Endothelial cell of umbilical vein (primary cell): ENCODE results near the gene UNKL. TPM values are rescaled to one million over a fixed set of nuclear protein-coding genes. Genes with fewer than 3 reads are reported as not detected.

Source experiments
- BruUV-seq: library from RNA; stranded (reverse); fragments of 400-500 nt; replicated peaks from 2 replicates; lab custom pipeline; 2021; lab: Mats Ljungman, UMichigan
- CTCF ChIA-PET: fragments of 300-600, 350-600 bp; sonication (Branson Sonifier 250); formaldehyde crosslinking; loops from one replicate; lab custom pipeline; 2021; ENCODE audit warnings: antibody characterized with exemption, inconsistent platforms; lab: Charles Lee
- POLR2A ChIA-PET: fragments of 300-600, 350-600 bp; sonication (Branson Sonifier 250); formaldehyde crosslinking; loops from one replicate; lab custom pipeline; 2021; ENCODE audit warnings: antibody characterized with exemption, inconsistent platforms; lab: Charles Lee
- DNase-seq: peaks from one replicate; pipeline ENCODE4 v3.0.0-alpha.2; 2011; ENCODE audit warnings: low read depth, low spot score
- FAIRE-seq: peaks from 2 replicates; lab custom pipeline; 2011; peaks lifted over from hg19 to GRCh38; lab: Jason Lieb, UNC
- H2AFZ ChIP-seq: 2 replicates; pipeline ENCODE4 v1.6.0; 2012; ENCODE audit warnings: low read depth, low read length, control low read depth, inconsistent platforms
- H3K27ac ChIP-seq: 2 replicates; pipeline ENCODE4 v1.5.1; 2011; ENCODE audit warnings: low read depth, mild to moderate bottlenecking, control low read depth, low read length, moderate library complexity; ENCODE audit not compliant: insufficient read depth
- H3K27me3 ChIP-seq, 2 experiments: 2 replicates each; pipeline versions ENCODE4 v1.6.0 to v1.6.1; 2011; ENCODE audit warnings: low read length in 2 of 2, mixed read lengths in 1 of 2; ENCODE audit not compliant: control insufficient read depth in 2 of 2, insufficient read depth in 2 of 2
- H3K36me3 ChIP-seq, 2 experiments: 2 replicates in 1 of 2; 3 replicates in 1 of 2; pipeline ENCODE4 v1.5.1; 2011; ENCODE audit warnings: low read length in 2 of 2, mild to moderate bottlenecking in 1 of 2, moderate library complexity in 1 of 2; ENCODE audit not compliant: control insufficient read depth in 2 of 2, insufficient read depth in 2 of 2; ENCODE audit errors: extremely low read depth in 1 of 2
- H3K4me1 ChIP-seq: 3 replicates; pipeline ENCODE4 v1.5.1; 2011; ENCODE audit warnings: mild to moderate bottlenecking, low read length; ENCODE audit not compliant: control insufficient read depth, insufficient read depth; ENCODE audit errors: extremely low read depth
- H3K4me2 ChIP-seq: 2 replicates; pipeline ENCODE4 v1.6.1; 2011; ENCODE audit warnings: low read length, control low read depth, mixed read lengths; ENCODE audit not compliant: insufficient read depth
- H3K4me3 ChIP-seq, 3 experiments: fragments of 200-600 bp in 1 of 3; sonication (generic), shearing (Covaris generic) in 1 of 3; replicated peaks in 1 of 3; 2 replicates each; pipeline ENCODE4 v1.5.1; 2011 to 2016; ENCODE audit warnings: control low read depth in 3 of 3, low read length in 3 of 3, mild to moderate bottlenecking in 2 of 3, inconsistent platforms in 1 of 3, low read depth in 1 of 3, moderate library complexity in 1 of 3; ENCODE audit not compliant: insufficient read depth in 1 of 3
- H3K79me2 ChIP-seq: 2 replicates; pipeline ENCODE4 v1.6.0; 2012; ENCODE audit warnings: low read length, inconsistent platforms; ENCODE audit not compliant: control insufficient read depth, insufficient read depth
- H3K9ac ChIP-seq: replicated peaks from 2 replicates; pipeline ENCODE3; 2011; ENCODE audit warnings: low read length, control low read depth; ENCODE audit not compliant: insufficient read depth; ENCODE audit errors: extremely low read depth
- H3K9me1 ChIP-seq: replicated peaks from 3 replicates; pipeline ENCODE4 v1.6.0; 2011; ENCODE audit warnings: mild to moderate bottlenecking, low read length; ENCODE audit not compliant: control insufficient read depth, insufficient read depth; ENCODE audit errors: extremely low read depth
- H3K9me3 ChIP-seq: replicated peaks from 2 replicates; pipeline ENCODE4 v1.5.1; 2012; ENCODE audit warnings: low read length, inconsistent platforms; ENCODE audit not compliant: control insufficient read depth, insufficient read depth
- H4K20me1 ChIP-seq: replicated peaks from 2 replicates; pipeline ENCODE3; 2011; ENCODE audit warnings: mild to moderate bottlenecking, low read length; ENCODE audit not compliant: control insufficient read depth, insufficient read depth; ENCODE audit errors: extremely low read depth
- EZH2 ChIP-seq: IDR thresholded peaks from 2 replicates; pipeline ENCODE4 v1.6.1; 2012; ENCODE audit warnings: borderline replicate concordance, low read depth, mild to moderate bottlenecking, moderate library complexity, low read length, inconsistent platforms; ENCODE audit not compliant: severe bottlenecking
- FOS ChIP-seq: IDR thresholded peaks from 2 replicates; pipeline ENCODE4 v1.6.1; 2011; ENCODE audit warnings: mild to moderate bottlenecking, low read length, moderate library complexity, borderline replicate concordance; ENCODE audit not compliant: insufficient read depth
- GATA2 ChIP-seq: IDR thresholded peaks from 2 replicates; pipeline ENCODE4 v1.7.0; 2011; ENCODE audit warnings: low read depth, mild to moderate bottlenecking, moderate library complexity, mixed read lengths, low read length; ENCODE audit not compliant: insufficient read length, insufficient read depth
- JUN ChIP-seq: IDR thresholded peaks from 2 replicates; pipeline ENCODE4 v1.6.1; 2011; ENCODE audit warnings: borderline replicate concordance, low read depth; ENCODE audit not compliant: insufficient read length, insufficient read depth
- MAX ChIP-seq: IDR thresholded peaks from 2 replicates; pipeline ENCODE4 v1.6.1; 2011; ENCODE audit not compliant: insufficient read depth, insufficient read length
- MYC ChIP-seq: IDR thresholded peaks from one replicate; pipeline ENCODE4 v1.6.1; 2011; ENCODE audit warnings: mild to moderate bottlenecking, low read depth, low read length
- POLR2A ChIP-seq: IDR thresholded peaks from 2 replicates; pipeline ENCODE4 v1.6.1; 2012; ENCODE audit warnings: low read depth, mild to moderate bottlenecking, control low read depth, low read length
- POLR2AphosphoS5 ChIP-seq: IDR thresholded peaks from 2 replicates; pipeline ENCODE4 v1.6.1; 2012; ENCODE audit warnings: low read depth, mild to moderate bottlenecking, control low read depth, low read length, moderate library complexity; ENCODE audit not compliant: insufficient read depth
- dilution Hi-C: fragments of 300-500 bp; cut with MboI; formaldehyde crosslinking; loops from one replicate; pipeline ENCODE4 v1.15.0; 2019; ENCODE audit warnings: low sequenced_read_pairs; ENCODE audit not compliant: extremely low pct_ligation_motif_present
- intact Hi-C: fragments of 100-400 bp; cut with micrococcal nuclease; formaldehyde crosslinking; loops from one replicate; pipeline ENCODE4 v1.10.0; 2022
- polyA plus RNA-seq, 4 experiments: library from polyadenylated mRNA; depleted of rRNA in 3 of 4; stranded (reverse) in 3 of 4; unstranded in 1 of 4; fragments of >200 nt; gene quantifications; 2 replicates each; pipeline versions ENCODE4 v1.2.1 to v1.2.3, GENCODE V29; 2011 to 2012; ENCODE audit warnings: missing spikeins in 1 of 4
- total RNA-seq: library from RNA; stranded (reverse); gene quantifications from 2 replicates; pipeline ENCODE4 v1.2.3, GENCODE V29; 2021
- TF ChIP-seq, protein P1 (sequence below), 2 donors: IDR thresholded peaks; 1 replicate in 1 of 2; 2 replicates in 1 of 2; pipeline ENCODE4 v1.5.1; 2011; ENCODE audit warnings: low read length in 2 of 2, mild to moderate bottlenecking in 2 of 2, moderate library complexity in 2 of 2, control low read depth in 1 of 2, inconsistent platforms in 1 of 2, low read depth in 1 of 2; ENCODE audit not compliant: insufficient read depth in 1 of 2; ENCODE audit errors: extremely low read depth in 1 of 2

UNKL gene
- total and polyA plus RNA-seq, 2 donors (not counting 3 experiments of a cell fraction or from before 2014, with no cell fraction given), result 17.1 to 32.8 TPM

DNA sequence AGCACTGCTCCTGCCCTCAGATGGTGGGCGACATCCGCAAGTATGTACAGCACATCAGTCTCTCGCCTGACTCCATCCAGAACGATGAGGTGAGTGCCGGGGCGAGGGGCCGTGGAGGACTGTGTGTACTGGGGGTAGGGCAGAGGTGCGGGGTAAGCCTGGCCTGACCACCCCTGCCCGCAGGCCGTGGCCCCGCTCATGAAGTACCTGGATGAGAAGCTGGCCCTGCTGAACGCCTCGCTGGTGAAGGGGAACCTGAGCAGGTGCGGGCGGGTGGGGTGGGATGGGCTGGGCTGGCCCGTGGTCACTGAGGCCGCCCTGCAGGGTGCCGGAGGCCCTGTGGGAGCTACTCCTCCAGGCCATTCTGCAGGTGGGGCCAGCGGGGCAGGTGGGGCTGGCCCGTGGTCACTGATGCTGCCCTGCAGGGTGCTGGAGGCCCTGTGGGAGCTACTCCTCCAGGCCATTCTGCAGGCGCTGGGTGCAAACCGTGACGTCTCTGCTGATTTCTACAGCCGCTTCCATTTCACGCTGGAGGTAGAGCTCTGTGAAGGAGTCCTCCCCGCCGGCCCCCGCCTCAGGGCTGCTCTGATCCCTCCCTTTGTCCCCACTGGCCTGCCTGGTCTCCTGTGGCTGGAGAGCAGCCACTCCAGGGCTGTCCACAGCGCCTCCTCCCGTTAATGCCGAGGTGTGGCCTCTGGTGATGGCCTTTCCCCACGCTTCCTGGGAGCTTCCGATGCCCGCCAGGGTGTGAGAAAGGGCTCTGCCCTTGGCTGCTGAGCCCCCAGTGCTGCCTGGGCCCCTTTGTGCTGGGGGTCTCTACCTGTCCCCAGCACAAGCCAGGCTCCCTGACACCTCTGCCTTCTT is 67.8 kb downstream of the UNKL start:
- H2AFZ ChIP-seq, result no peak overlapping the region
- BruUV-seq, result no TSS peak
- H3K79me2 ChIP-seq, result peaks cover 14% of the 10 kb centered on the region
- no peak overlapping the region for H3K9ac ChIP-seq
- no peak overlapping the region for H3K4me2 ChIP-seq
- intact Hi-C loops (no loop called here), dilution Hi-C loops (no loop called here)
- ChIA-PET CTCF (interaction anchor here (1.1 kb wide), 1 partner anchor 11 kb away, joined by 3 read pairs; no protein-coding TSS in a partner anchor), POLR2A (no interaction called here)
- DNase-seq (no peak), FAIRE-seq (no peak)
- peak; percentile 15 for TF ChIP-seq POLR2A
- TF ChIP-seq, protein P1, sequence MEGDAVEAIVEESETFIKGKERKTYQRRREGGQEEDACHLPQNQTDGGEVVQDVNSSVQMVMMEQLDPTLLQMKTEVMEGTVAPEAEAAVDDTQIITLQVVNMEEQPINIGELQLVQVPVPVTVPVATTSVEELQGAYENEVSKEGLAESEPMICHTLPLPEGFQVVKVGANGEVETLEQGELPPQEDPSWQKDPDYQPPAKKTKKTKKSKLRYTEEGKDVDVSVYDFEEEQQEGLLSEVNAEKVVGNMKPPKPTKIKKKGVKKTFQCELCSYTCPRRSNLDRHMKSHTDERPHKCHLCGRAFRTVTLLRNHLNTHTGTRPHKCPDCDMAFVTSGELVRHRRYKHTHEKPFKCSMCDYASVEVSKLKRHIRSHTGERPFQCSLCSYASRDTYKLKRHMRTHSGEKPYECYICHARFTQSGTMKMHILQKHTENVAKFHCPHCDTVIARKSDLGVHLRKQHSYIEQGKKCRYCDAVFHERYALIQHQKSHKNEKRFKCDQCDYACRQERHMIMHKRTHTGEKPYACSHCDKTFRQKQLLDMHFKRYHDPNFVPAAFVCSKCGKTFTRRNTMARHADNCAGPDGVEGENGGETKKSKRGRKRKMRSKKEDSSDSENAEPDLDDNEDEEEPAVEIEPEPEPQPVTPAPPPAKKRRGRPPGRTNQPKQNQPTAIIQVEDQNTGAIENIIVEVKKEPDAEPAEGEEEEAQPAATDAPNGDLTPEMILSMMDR (IDR thresholded peaks at IDR 0.05; ENCODE audit: extremely low read depth in 1 of 2, insufficient read depth in 1 of 2, low read depth in 1 of 2, low read length in 2 of 2), result no peak
- no peak overlapping the region for H3K27ac ChIP-seq
- no peaks in the 10 kb centered on the region for H3K9me1 ChIP-seq
- H3K27me3 ChIP-seq, result no peaks in the 10 kb centered on the region
- no peaks in the 10 kb centered on the region for H4K20me1 ChIP-seq
- no peaks in the 10 kb centered on the region for H3K9me3 ChIP-seq
- H3K36me3 ChIP-seq, result peaks cover 0 to 11% of the 10 kb centered on the region in 2 experiments
- no peak overlapping the region for H3K4me3 ChIP-seq
- peaks cover 8% of the 10 kb centered on the region for H3K4me1 ChIP-seq

DNA sequence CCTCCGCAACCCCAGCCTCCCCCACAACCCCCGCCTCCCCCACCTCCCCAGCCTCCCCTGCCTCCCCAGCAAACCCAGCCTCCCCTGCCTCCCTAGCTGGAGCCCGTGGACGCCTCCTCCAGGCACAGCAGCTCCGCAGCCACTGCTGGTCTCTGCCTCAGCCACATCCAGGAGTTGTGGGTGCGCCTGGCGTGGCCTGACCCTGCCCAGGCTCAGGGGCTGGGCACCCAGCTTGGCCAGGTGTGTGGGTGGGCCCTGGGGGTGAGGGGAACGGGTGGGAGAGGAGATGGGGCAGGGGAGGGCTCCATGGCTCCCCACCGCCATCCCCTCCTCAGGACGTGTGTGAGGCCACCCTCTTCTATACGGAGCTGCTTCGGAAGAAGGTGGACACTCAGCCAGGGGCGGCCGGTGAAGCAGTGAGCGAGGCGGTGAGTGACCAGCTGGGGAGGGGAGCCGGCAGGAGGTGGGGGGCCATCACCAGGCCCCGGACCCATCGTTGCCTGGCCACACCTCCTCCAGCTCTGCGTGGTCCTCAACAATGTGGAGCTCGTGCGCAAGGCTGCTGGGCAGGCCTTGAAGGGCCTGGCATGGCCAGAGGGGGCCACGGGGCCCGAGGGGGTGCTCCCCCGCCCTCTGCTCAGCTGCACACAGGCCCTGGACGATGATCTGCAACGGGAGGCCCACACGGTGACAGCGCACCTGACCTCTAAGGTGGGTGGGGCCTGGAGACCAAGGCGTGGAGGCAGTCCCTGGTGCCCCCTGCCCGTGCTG is 68.7 kb downstream of the UNKL start:
- FAIRE-seq, result no peak
- peaks cover 7% of the 10 kb centered on the region for H3K79me2 ChIP-seq
- H3K9me3 ChIP-seq, result no peaks in the 10 kb centered on the region
- H4K20me1 ChIP-seq, result no peaks in the 10 kb centered on the region
- H3K4me3 ChIP-seq, result no peak overlapping the region
- H3K9ac ChIP-seq, result no peak overlapping the region
- peaks cover 0 to 11% of the 10 kb centered on the region in 2 experiments for H3K36me3 ChIP-seq
- H2AFZ ChIP-seq, result no peak overlapping the region
- no peak overlapping the region for H3K4me2 ChIP-seq
- H3K27ac ChIP-seq, result no peak overlapping the region
- dilution Hi-C loops (no loop called here), intact Hi-C loops (no loop called here)
- no TSS peak for BruUV-seq
- CTCF ChIA-PET, result interaction anchor here (1.1 to 1.3 kb wide), 2 partner anchors 10 to 19 kb away, joined by 3 to 4 read pairs; no protein-coding TSS in a partner anchor
- DNase-seq, result no peak
- no peaks in the 10 kb centered on the region for H3K27me3 ChIP-seq
- TF ChIP-seq GATA2 (no peak), EZH2 (no peak), MAX (no peak), POLR2A (no peak), POLR2AphosphoS5 (no peak), FOS (no peak), MYC (no peak), JUN (no peak)
- TF ChIP-seq, protein P1 (IDR thresholded peaks at IDR 0.05; ENCODE audit: extremely low read depth in 1 of 2, insufficient read depth in 1 of 2, low read depth in 1 of 2, low read length in 2 of 2), result no peak
- POLR2A ChIA-PET, result no interaction called here
- H3K9me1 ChIP-seq, result no peaks in the 10 kb centered on the region
- peaks cover 4% of the 10 kb centered on the region for H3K4me1 ChIP-seq
